Measurements from ENCODE around the gene PRKX.
"Not testable (repeated sequence)": the region's sequence is repeated elsewhere in the genome, so short reads cannot be mapped to it uniquely, and the experiment has no call there.

PRKX gene

GRCh38 chrX:3713225-3713936, at the start of gene PRKX:
TSS of gene PRKX (minus strand) at chrX:3713649. CDS start at chrX:3713253, 396 bp downstream.
- DNase-seq, result peak; percentile 72

GRCh38 chrX:3763111-3763510, 49.7 kb upstream of the PRKX start:
- no peak for DNase-seq

- DNase-seq, result no peak
These were observed 44.1 kb upstream of the PRKX start for GRCh38 chrX:3757510-3758025.

GRCh38 chrX:3748052-3748559, 34.7 kb upstream of the PRKX start:
- DNase-seq, result peak; percentile 28

- DNase-seq, result peak; percentile 65
These were observed 30.5 kb upstream of the PRKX start for GRCh38 chrX:3743801-3744439.

GRCh38 chrX:3740946-3741345, 27.5 kb upstream of the PRKX start:
- not testable (repeated sequence) for DNase-seq

- DNase-seq, result peak; percentile 11
These were observed 25.1 kb upstream of the PRKX start for GRCh38 chrX:3738509-3738908.

- DNase-seq, result not testable (repeated sequence)
These were observed 23.1 kb upstream of the PRKX start for GRCh38 chrX:3736536-3736935.

- not testable (repeated sequence) for DNase-seq
These were observed 22.4 kb upstream of the PRKX start for GRCh38 chrX:3735891-3736290.

GRCh38 chrX:3734456-3734855, 21.0 kb upstream of the PRKX start:
- DNase-seq, result not testable (repeated sequence)

GRCh38 chrX:3733043-3733430, 19.6 kb upstream of the PRKX start:
- DNase-seq, result no peak

GRCh38 chrX:3732326-3733042, 19.0 kb upstream of the PRKX start:
- not testable (repeated sequence) for DNase-seq

- DNase-seq, result no peak
These were observed 15.0 kb upstream of the PRKX start for GRCh38 chrX:3728454-3728853.

- DNase-seq, result not testable (repeated sequence)
These were observed 10.0 kb upstream of the PRKX start for GRCh38 chrX:3723460-3723859.

GRCh38 chrX:3717742-3718420, 4.4 kb upstream of the PRKX start:
- no peak for DNase-seq

GRCh38 chrX:3715921-3716320, 2.5 kb upstream of the PRKX start:
- DNase-seq, result no peak

- DNase-seq, result not testable (repeated sequence)
These were observed 1.4 kb upstream of the PRKX start for GRCh38 chrX:3714706-3715479.

- DNase-seq, result no peak
These were observed 537 bp upstream of the PRKX start for GRCh38 chrX:3713937-3714434.

- no peak for DNase-seq
These were observed 602 bp downstream of the PRKX start for GRCh38 chrX:3712870-3713224.

- no peak for DNase-seq
These were observed 1.2 kb downstream of the PRKX start for GRCh38 chrX:3712051-3712869.

- DNase-seq, result no peak
These were observed 2.0 kb downstream of the PRKX start for GRCh38 chrX:3711331-3711917.

Data from GDM1 (cell line).